Endothelial cell (in vitro differentiated cells): ENCODE measurements around the gene GET4. TPM values are rescaled to one million over a fixed set of nuclear protein-coding genes. Genes with fewer than 3 reads are reported as not detected.

ENCODE experiments used
- DNase-seq: peaks from one replicate; pipeline ENCODE4 v3.0.0; 2021; ENCODE audit warnings: low spot score
- H3K27ac Mint-ChIP-seq: one replicate; pipeline ENCODE4 v1.8.0; 2021; ENCODE audit warnings: mixed read lengths, inconsistent platforms; ENCODE audit not compliant: unreplicated experiment
- H3K27me3 Mint-ChIP-seq: one replicate; pipeline ENCODE4 v1.8.0; 2021; ENCODE audit warnings: mild to moderate bottlenecking, moderate library complexity, mixed read lengths, inconsistent platforms; ENCODE audit not compliant: unreplicated experiment
- H3K36me3 Mint-ChIP-seq: one replicate; pipeline ENCODE4 v1.8.0; 2021; ENCODE audit warnings: mild to moderate bottlenecking, low read depth, mixed read lengths, inconsistent platforms; ENCODE audit not compliant: unreplicated experiment
- H3K4me1 Mint-ChIP-seq: one replicate; pipeline ENCODE4 v1.8.0; 2021; ENCODE audit warnings: mild to moderate bottlenecking, mixed read lengths, inconsistent platforms; ENCODE audit not compliant: unreplicated experiment
- H3K4me3 Mint-ChIP-seq: one replicate; pipeline ENCODE4 v1.8.0; 2021; ENCODE audit warnings: mild to moderate bottlenecking, mixed read lengths, inconsistent platforms; ENCODE audit not compliant: unreplicated experiment
- H3K9me3 Mint-ChIP-seq: one replicate; pipeline ENCODE4 v1.8.0; 2021; ENCODE audit warnings: mixed read lengths, inconsistent platforms; ENCODE audit not compliant: unreplicated experiment
- CTCF ChIP-seq: fragments of 200-600 bp; sonication (generic); IDR thresholded peaks from one replicate; pipeline ENCODE4 v1.5.0; 2021; ENCODE audit warnings: antibody characterized with exemption; ENCODE audit not compliant: unreplicated experiment
- total RNA-seq: library from RNA; stranded (reverse); fragmentation: NEBNext Ultra II Directional; extraction: Animal tissue kit (Norgen Biotek cat#: 25700); gene quantifications from one replicate; pipeline ENCODE4 v1.2.1, GENCODE V29; 2021; ENCODE audit not compliant: unreplicated experiment

Gene GET4
- total RNA-seq, 1 donor from 2014 or later = 61.3 TPM

GRCh38 chr7:934469-935163 lies 58.3 kb downstream of the GET4 start:
- Mint-ChIP-seq H3K4me3 (no peak overlapping the region), H3K9me3 (no peaks in the 10 kb centered on the region), H3K4me1 (no peaks in the 10 kb centered on the region), H3K36me3 (no peaks in the 10 kb centered on the region), H3K27ac (no peak overlapping the region), H3K27me3 (peaks cover 2% of the 10 kb centered on the region)
- DNase-seq = no peak
- TF ChIP-seq CTCF = no peak

GRCh38 chr7:935164-935873 lies 59.0 kb downstream of the GET4 start:
- Mint-ChIP-seq H3K9me3 (no peaks in the 10 kb centered on the region), H3K27me3 (no peaks in the 10 kb centered on the region), H3K4me3 (no peak overlapping the region), H3K36me3 (no peaks in the 10 kb centered on the region), H3K4me1 (no peaks in the 10 kb centered on the region), H3K27ac (no peak overlapping the region)
- DNase-seq = no peak
- TF ChIP-seq CTCF = no peak

GRCh38 chr7:935874-936385 lies 59.6 kb downstream of the GET4 start:
- no peak overlapping the region for H3K4me3 Mint-ChIP-seq

DNA sequence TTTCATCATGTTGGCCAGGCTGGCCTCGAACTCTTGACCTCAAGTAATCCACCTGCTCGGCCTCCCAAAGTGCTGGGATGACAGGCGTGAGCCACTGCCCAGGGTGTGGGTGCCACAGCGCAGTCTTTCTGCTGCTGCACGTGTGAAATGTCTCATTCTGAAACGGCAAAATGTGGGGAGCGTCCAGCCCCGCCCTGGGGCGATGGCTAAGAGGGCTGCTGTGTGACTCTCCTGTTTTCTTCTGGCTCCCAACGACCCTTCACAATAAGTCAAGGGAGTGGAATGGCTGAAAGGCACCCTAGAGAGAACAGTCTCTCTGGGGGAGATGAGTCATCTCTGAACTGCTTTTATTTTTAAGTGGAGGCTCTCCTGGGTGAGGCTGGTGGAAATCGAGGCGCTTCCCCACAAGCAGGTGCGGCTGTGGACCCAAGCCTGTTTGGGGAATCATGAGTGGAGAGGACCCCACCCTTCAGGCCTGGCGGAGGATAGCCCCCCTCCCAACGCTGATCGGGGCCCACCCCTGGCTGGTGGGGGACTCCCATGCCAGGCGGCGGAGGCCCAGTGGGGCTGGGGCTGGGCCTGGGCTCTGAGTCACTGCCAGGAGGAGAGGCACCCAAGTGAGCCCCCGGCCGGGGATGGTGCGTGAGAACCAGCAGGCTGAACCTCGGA lies 60.2 kb downstream of the GET4 start:
- Mint-ChIP-seq H3K4me1 (no peaks in the 10 kb centered on the region), H3K9me3 (no peaks in the 10 kb centered on the region), H3K27ac (no peak overlapping the region), H3K27me3 (no peaks in the 10 kb centered on the region), H3K4me3 (no peak overlapping the region), H3K36me3 (no peaks in the 10 kb centered on the region)
- TF ChIP-seq CTCF = no peak
- no peak for DNase-seq

More at GRCh38 chr7:935874-936385, 59.6 kb downstream of the GET4 start:
- no peak for TF ChIP-seq CTCF
- Mint-ChIP-seq H3K36me3 (no peaks in the 10 kb centered on the region), H3K27me3 (no peaks in the 10 kb centered on the region), H3K9me3 (no peaks in the 10 kb centered on the region), H3K27ac (no peak overlapping the region), H3K4me1 (no peaks in the 10 kb centered on the region)
- no peak for DNase-seq
